A549 treated with AZD2906 at 1 μM for 4 hours (cell line): ENCODE results near the gene TBC1D26. TPM values are rescaled to one million over a fixed set of nuclear protein-coding genes. Genes with fewer than 3 reads are reported as not detected.

Source experiments
- total RNA-seq: library from RNA; stranded (reverse); fragments of 200-300 nt; extraction: Qiagen RNA extraction; gene quantifications from 5 replicates; pipeline ENCODE4 v1.2.3, GENCODE V29; 2022

Gene TBC1D26
- total RNA-seq: not detected in 5 replicates

DNA sequence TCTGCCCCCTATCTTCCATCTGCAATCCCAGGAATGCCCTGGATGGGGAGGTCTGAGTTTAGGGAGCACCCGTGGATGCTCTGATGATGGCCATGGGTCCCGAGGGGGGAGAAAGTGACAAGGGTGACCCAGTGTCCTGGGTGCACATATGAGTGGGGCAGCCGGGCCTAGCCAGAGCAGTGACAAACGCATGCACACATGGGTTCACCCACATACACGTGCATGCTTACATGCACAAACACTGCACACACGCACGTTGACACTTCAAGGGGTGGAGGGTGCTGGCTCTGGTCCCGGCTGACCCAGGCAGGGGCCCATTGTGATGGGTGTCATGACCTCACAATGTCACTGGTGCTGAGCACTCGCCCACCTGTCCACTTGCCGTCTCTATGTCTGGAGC lies at the start of gene TBC1D26:
TBC1D26 (plus strand) TSS at position 384 of the 400 bp plus-strand sequence. CDS start 3,066 bp downstream, outside the sequence.

DNA sequence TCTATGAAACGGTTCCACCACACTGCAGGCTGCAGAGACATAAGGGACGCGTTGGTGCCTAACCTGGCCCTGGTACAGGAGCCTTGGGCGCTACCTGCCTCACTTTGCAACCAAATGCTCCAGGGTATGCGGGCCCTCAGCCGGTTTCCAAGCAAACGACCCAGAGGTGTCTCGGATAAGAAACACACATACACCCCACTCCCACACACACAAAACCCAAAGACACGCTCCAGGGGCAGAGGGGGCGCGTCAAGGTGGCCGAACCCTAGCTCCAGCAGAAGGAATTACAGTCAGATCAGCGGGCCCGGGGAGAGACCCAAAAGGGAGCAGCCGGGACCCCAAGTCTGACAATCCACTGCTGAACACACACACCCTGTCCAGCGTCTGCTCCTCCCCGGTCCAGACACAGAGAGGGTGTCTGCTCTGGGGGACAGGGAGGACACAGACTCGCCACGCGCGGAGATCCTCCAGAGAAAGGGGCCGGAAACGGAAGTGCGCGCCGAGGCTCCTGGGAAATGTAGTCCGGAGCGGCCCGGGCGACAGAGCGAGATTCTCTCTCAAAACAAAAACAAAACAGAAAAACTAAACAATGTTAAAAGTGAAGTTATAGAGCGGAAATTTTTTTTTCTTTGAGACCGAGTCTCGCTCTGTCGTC lies 48.1 kb upstream of the TBC1D26 start, which contains the start of gene TRIM16:
TRIM16 (minus strand) TSS at position 488 of the 655 bp plus-strand sequence. CDS start 32,702 bp downstream, outside the sequence.

DNA sequence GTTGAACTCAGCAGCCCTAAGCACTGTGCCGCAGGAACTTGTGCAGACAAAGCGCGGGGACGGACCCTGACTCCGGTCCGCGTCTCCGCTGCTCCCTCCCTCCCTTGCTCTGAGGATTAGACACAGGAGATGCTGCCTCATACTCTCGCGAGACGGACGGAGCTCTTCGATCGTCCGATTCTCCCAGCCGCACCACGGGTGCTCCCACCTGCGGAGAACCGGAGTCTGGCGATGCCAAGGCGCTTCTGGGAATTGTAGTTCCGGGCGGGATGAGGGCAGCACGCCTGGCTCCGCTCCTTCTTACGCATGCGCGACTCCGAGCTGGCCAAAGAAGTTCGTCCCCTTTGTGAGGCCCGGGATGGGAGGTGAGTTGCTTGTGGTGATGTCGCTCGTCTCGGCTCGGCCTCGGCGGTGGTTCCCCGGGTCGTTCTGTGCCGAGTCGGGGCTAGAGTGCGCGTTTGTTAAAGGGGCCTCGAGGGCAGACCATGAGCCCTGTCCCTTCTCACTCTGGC lies 32.6 kb upstream of the TBC1D26 start, which contains the start of gene ZNF286A:
ZNF286A (plus strand) TSS at position 340 of the 512 bp plus-strand sequence. CDS start 578 bp downstream, outside the sequence.

Other genes starting within 250 kb of the TBC1D26 start
- 6.9 to 9.5 TPM (median 8.3 TPM) in 5 replicates for gene TVP23C, start 168.8 kb upstream of the TBC1D26 start, total RNA-seq
- gene FBXW10B, start 112.6 kb upstream of the TBC1D26 start, total RNA-seq: 2.0 to 3.3 TPM (median 2.4 TPM) in 5 replicates
- 170 to 226 TPM (median 192 TPM) in 5 replicates for gene TRIM16, start 48.0 kb upstream of the TBC1D26 start, total RNA-seq
- 21.3 to 41.6 TPM (median 25.2 TPM) in 5 replicates for gene ZNF286A, start 32.5 kb upstream of the TBC1D26 start, total RNA-seq
- 10.7 to 16.4 TPM (median 15.5 TPM) in 5 replicates for gene ADORA2B, start 212.8 kb downstream of the TBC1D26 start, total RNA-seq